Vagina (tissue), 2 donors: ENCODE measurements around the gene NDNF.

Source experiments
- POLR2A ChIP-seq, 2 donors: fragments of 450-650 bp; IDR thresholded peaks; one replicate each; pipeline ENCODE4 v1.6.1; 2017; ENCODE audit warnings: antibody characterized with exemption in 2 of 2, mild to moderate bottlenecking in 2 of 2, moderate library complexity in 2 of 2
- POLR2AphosphoS5 ChIP-seq, 2 donors: sonication (generic); formaldehyde crosslinking; IDR thresholded peaks; one replicate each; pipeline ENCODE4 v1.9.0; 2017; ENCODE audit warnings: antibody characterized with exemption in 2 of 2, mild to moderate bottlenecking in 2 of 2, low read depth in 1 of 2; ENCODE audit not compliant: insufficient read depth in 1 of 2
- TF ChIP-seq, protein P1 (sequence below), 3 experiments: fragments of 450-650 bp in 2 of 3; fragments of 200-600 bp in 1 of 3; sonication (generic) in 1 of 3; IDR thresholded peaks; one replicate each; pipeline ENCODE4 v1.5.1; 2017 to 2019; ENCODE audit warnings: antibody characterized with exemption in 3 of 3, mild to moderate bottlenecking in 2 of 3, moderate library complexity in 2 of 3

DNA sequence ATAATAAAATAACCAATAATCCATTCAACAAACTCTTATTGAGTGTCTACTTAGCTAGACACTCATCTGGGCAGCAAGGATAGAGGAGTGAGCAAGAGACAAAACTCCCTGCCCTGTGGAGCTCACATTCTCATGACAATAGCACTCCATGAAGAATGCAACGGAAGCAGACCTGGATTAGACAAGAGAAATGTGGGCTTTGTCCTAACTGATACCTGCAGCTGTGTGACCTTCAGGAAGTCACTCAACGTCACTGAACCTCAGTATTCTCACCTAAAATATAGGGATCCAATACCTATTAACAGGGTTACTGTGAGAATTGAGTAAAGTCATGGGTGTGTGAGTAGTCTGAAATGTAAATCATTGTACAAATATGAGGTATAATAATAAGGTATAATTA, 61.2 kb downstream of the NDNF start:
- no peak for TF ChIP-seq POLR2AphosphoS5 (IDR thresholded peaks at IDR 0.05; ENCODE audit: insufficient read depth in 1 of 2, low read depth in 1 of 2)
- TF ChIP-seq, protein P1, sequence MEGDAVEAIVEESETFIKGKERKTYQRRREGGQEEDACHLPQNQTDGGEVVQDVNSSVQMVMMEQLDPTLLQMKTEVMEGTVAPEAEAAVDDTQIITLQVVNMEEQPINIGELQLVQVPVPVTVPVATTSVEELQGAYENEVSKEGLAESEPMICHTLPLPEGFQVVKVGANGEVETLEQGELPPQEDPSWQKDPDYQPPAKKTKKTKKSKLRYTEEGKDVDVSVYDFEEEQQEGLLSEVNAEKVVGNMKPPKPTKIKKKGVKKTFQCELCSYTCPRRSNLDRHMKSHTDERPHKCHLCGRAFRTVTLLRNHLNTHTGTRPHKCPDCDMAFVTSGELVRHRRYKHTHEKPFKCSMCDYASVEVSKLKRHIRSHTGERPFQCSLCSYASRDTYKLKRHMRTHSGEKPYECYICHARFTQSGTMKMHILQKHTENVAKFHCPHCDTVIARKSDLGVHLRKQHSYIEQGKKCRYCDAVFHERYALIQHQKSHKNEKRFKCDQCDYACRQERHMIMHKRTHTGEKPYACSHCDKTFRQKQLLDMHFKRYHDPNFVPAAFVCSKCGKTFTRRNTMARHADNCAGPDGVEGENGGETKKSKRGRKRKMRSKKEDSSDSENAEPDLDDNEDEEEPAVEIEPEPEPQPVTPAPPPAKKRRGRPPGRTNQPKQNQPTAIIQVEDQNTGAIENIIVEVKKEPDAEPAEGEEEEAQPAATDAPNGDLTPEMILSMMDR (IDR thresholded peaks at IDR 0.05), result no peak
- TF ChIP-seq POLR2A (IDR thresholded peaks at IDR 0.05), result no peak
